IPS-20b (cell line): Measurements from ENCODE around the gene PHLDB2.

Source experiments
- H3K27ac ChIP-seq: one replicate; pipeline ENCODE4 v1.5.1; 2013; ENCODE audit warnings: low read length
- H3K27me3 ChIP-seq: 2 replicates; pipeline ENCODE4 v1.6.1; 2013; ENCODE audit warnings: mild to moderate bottlenecking, low read length, inconsistent platforms; ENCODE audit not compliant: insufficient read depth
- H3K36me3 ChIP-seq: 2 replicates; pipeline ENCODE4 v1.6.1; 2013; ENCODE audit warnings: low read depth, mild to moderate bottlenecking, inconsistent platforms, low read length, moderate library complexity; ENCODE audit not compliant: insufficient read depth
- H3K4me1 ChIP-seq: 2 replicates; pipeline ENCODE4 v1.6.1; 2013; ENCODE audit warnings: mild to moderate bottlenecking, control low read depth, inconsistent platforms, low read length, moderate library complexity; ENCODE audit not compliant: insufficient read depth
- H3K4me3 ChIP-seq: 2 replicates; pipeline ENCODE4 v1.5.1; 2013; ENCODE audit warnings: mild to moderate bottlenecking, low read length, inconsistent platforms
- H3K9ac ChIP-seq: 2 replicates; pipeline ENCODE4 v1.6.1; 2013; ENCODE audit warnings: low read depth, mild to moderate bottlenecking, inconsistent platforms, low read length, moderate library complexity
- H3K9me3 ChIP-seq: 2 replicates; pipeline ENCODE4 v1.6.1; 2013; ENCODE audit warnings: mild to moderate bottlenecking, low read depth, low read length, inconsistent platforms; ENCODE audit not compliant: insufficient read depth

PHLDB2 gene

GRCh38 chr3:111864821-111865656, 6.0 kb downstream of the PHLDB2 start:
- Histone ChIP-seq H3K27ac (no peak overlapping the region), H3K9ac (no peak overlapping the region), H3K9me3 (no peaks in the 10 kb centered on the region), H3K36me3 (no peaks in the 10 kb centered on the region), H3K4me3 (no peak overlapping the region), H3K4me1 (peaks cover 54% of the 10 kb centered on the region), H3K27me3 (peaks cover 28% of the 10 kb centered on the region)

- Histone ChIP-seq H3K27ac (no peak overlapping the region), H3K36me3 (no peaks in the 10 kb centered on the region), H3K9me3 (no peaks in the 10 kb centered on the region), H3K4me1 (peaks cover 59% of the 10 kb centered on the region; the same call in 1 of the 2 replicates), H3K4me3 (no peak overlapping the region), H3K27me3 (peaks cover 6% of the 10 kb centered on the region), H3K9ac (no peak overlapping the region)
Observed at GRCh38 chr3:111867889-111868426, 8.9 kb downstream of the PHLDB2 start.

GRCh38 chr3:111870620-111871019, 11.6 kb downstream of the PHLDB2 start:
- Histone ChIP-seq H3K27me3 (no peaks in the 10 kb centered on the region), H3K4me3 (no peak overlapping the region), H3K9me3 (no peaks in the 10 kb centered on the region), H3K9ac (no peak overlapping the region), H3K4me1 (peaks cover 36% of the 10 kb centered on the region; the same call in 1 of the 2 replicates), H3K27ac (no peak overlapping the region), H3K36me3 (no peaks in the 10 kb centered on the region)

GRCh38 chr3:111871809-111872623, 13.0 kb downstream of the PHLDB2 start:
- Histone ChIP-seq H3K27ac (no peak overlapping the region), H3K9ac (no peak overlapping the region), H3K4me1 (peaks cover 31% of the 10 kb centered on the region; the same call in 1 of the 2 replicates), H3K4me3 (no peak overlapping the region), H3K27me3 (no peaks in the 10 kb centered on the region), H3K9me3 (no peaks in the 10 kb centered on the region), H3K36me3 (no peaks in the 10 kb centered on the region)

GRCh38 chr3:111872979-111873378, 13.9 kb downstream of the PHLDB2 start:
- Histone ChIP-seq H3K9ac (no peak overlapping the region), H3K27me3 (no peaks in the 10 kb centered on the region), H3K36me3 (no peaks in the 10 kb centered on the region), H3K27ac (no peak overlapping the region), H3K4me3 (no peak overlapping the region), H3K4me1 (peaks cover 31% of the 10 kb centered on the region; the same call in 1 of the 2 replicates), H3K9me3 (no peaks in the 10 kb centered on the region)

- Histone ChIP-seq H3K36me3 (no peaks in the 10 kb centered on the region), H3K27ac (no peak overlapping the region), H3K27me3 (no peaks in the 10 kb centered on the region), H3K9ac (no peak overlapping the region), H3K4me3 (no peak overlapping the region), H3K4me1 (peaks cover 26% of the 10 kb centered on the region; the same call in 1 of the 2 replicates), H3K9me3 (no peaks in the 10 kb centered on the region)
Observed at GRCh38 chr3:111874177-111874820, 15.2 kb downstream of the PHLDB2 start.

GRCh38 chr3:111881480-111881879, 22.4 kb downstream of the PHLDB2 start:
- H3K4me1 ChIP-seq, result no peaks in the 10 kb centered on the region; the same call in 1 of the 2 replicates

GRCh38 chr3:111882194-111882593, 23.1 kb downstream of the PHLDB2 start:
- H3K27me3 ChIP-seq, result no peaks in the 10 kb centered on the region
- peaks cover 22% of the 10 kb centered on the region for H3K36me3 ChIP-seq
- H3K27ac ChIP-seq, result no peak overlapping the region
- H3K4me3 ChIP-seq, result no peak overlapping the region
- no peak overlapping the region for H3K9ac ChIP-seq
- H3K9me3 ChIP-seq, result no peaks in the 10 kb centered on the region
- H3K4me1 ChIP-seq, result no peaks in the 10 kb centered on the region; the same call in 1 of the 2 replicates

More at GRCh38 chr3:111881480-111881879, 22.4 kb downstream of the PHLDB2 start:
- Histone ChIP-seq H3K9ac (no peak overlapping the region), H3K4me3 (no peak overlapping the region), H3K9me3 (no peaks in the 10 kb centered on the region), H3K36me3 (peaks cover 18% of the 10 kb centered on the region), H3K27ac (no peak overlapping the region), H3K27me3 (no peaks in the 10 kb centered on the region)

GRCh38 chr3:111882799-111883198, 23.7 kb downstream of the PHLDB2 start:
- Histone ChIP-seq H3K4me1 (no peaks in the 10 kb centered on the region; the same call in 1 of the 2 replicates), H3K27me3 (no peaks in the 10 kb centered on the region), H3K9me3 (no peaks in the 10 kb centered on the region), H3K4me3 (no peak overlapping the region), H3K9ac (no peak overlapping the region), H3K27ac (no peak overlapping the region), H3K36me3 (peaks cover 22% of the 10 kb centered on the region)

GRCh38 chr3:111884411-111885018, 25.4 kb downstream of the PHLDB2 start:
- Histone ChIP-seq H3K4me1 (no peaks in the 10 kb centered on the region; the same call in 1 of the 2 replicates), H3K9ac (no peak overlapping the region), H3K4me3 (no peak overlapping the region), H3K9me3 (no peaks in the 10 kb centered on the region), H3K27ac (no peak overlapping the region), H3K27me3 (no peaks in the 10 kb centered on the region), H3K36me3 (peaks cover 22% of the 10 kb centered on the region)

GRCh38 chr3:111885578-111885977, 26.5 kb downstream of the PHLDB2 start:
- H3K9me3 ChIP-seq, result no peaks in the 10 kb centered on the region
- H3K27me3 ChIP-seq, result no peaks in the 10 kb centered on the region
- peaks cover 22% of the 10 kb centered on the region for H3K36me3 ChIP-seq
- H3K4me3 ChIP-seq, result no peak overlapping the region
- no peak overlapping the region for H3K27ac ChIP-seq
- H3K4me1 ChIP-seq, result no peaks in the 10 kb centered on the region; the same call in 1 of the 2 replicates
- H3K9ac ChIP-seq, result no peak overlapping the region
